Neural cell (in vitro differentiated cells): ENCODE data around the gene OR8I2. TPM values are rescaled to one million over a fixed set of nuclear protein-coding genes. Genes with fewer than 3 reads are reported as not detected.

Source experiments
- H2AFZ ChIP-seq: fragments of 200-600, 300-800 bp; sonication (generic), shearing (Covaris generic); 2 replicates; pipeline ENCODE4 v1.6.0; 2014; ENCODE audit warnings: low read depth, mild to moderate bottlenecking, antibody characterized with exemption, low read length, moderate library complexity
- H3F3A ChIP-seq: fragments of 200-600 bp; shearing (Covaris generic); 2 replicates; pipeline ENCODE4 v1.6.1; 2016; ENCODE audit warnings: mild to moderate bottlenecking, moderate library complexity, mixed read lengths, antibody characterized with exemption, low read length; ENCODE audit not compliant: insufficient read depth, poor library complexity, severe bottlenecking
- H3K27ac ChIP-seq: fragments of 200-600, 300-800 bp; sonication (generic), shearing (Covaris generic); 2 replicates; pipeline ENCODE4 v1.5.1; 2014; ENCODE audit warnings: mild to moderate bottlenecking, low read length, moderate library complexity
- H3K27me3 ChIP-seq: fragments of 300-800, 200-600 bp; sonication (generic), shearing (Covaris generic); 2 replicates; pipeline ENCODE4 v1.6.0; 2014; ENCODE audit warnings: mild to moderate bottlenecking, low read depth, low read length, moderate library complexity; ENCODE audit not compliant: insufficient read depth
- H3K36me3 ChIP-seq: fragments of 300-800, 200-600 bp; sonication (generic), shearing (Covaris generic); 2 replicates; pipeline ENCODE4 v1.5.1; 2014; ENCODE audit warnings: mild to moderate bottlenecking, antibody characterized with exemption, low read length, moderate library complexity; ENCODE audit not compliant: insufficient read depth
- H3K4me2 ChIP-seq: fragments of 300-800, 200-600 bp; sonication (generic), shearing (Covaris generic); 2 replicates; pipeline ENCODE4 v1.6.0; 2014; ENCODE audit warnings: mild to moderate bottlenecking, low read length
- H3K4me3 ChIP-seq: fragments of 300-800, 200-600 bp; sonication (generic), shearing (Covaris generic); 2 replicates; pipeline ENCODE4 v1.5.1; 2014; ENCODE audit warnings: mild to moderate bottlenecking, low read length, moderate library complexity
- H3K79me2 ChIP-seq: fragments of 200-600 bp; shearing (Covaris generic); replicated peaks from 2 replicates; pipeline ENCODE4 v1.6.0; 2014; ENCODE audit warnings: mild to moderate bottlenecking, low read length, moderate library complexity; ENCODE audit not compliant: insufficient read depth
- H3K9ac ChIP-seq: fragments of 300-800, 200-600 bp; sonication (generic), shearing (Covaris generic); 2 replicates; pipeline ENCODE4 v1.6.1; 2016; ENCODE audit warnings: mild to moderate bottlenecking, low read length, mixed read lengths
- H3K9me2 ChIP-seq: fragments of 200-600 bp; shearing (Covaris generic); 2 replicates; pipeline ENCODE4 v1.6.1; 2016; ENCODE audit warnings: mild to moderate bottlenecking, low read length, mixed read lengths; ENCODE audit not compliant: insufficient read depth
- H3K9me3 ChIP-seq: fragments of 200-600, 300-800 bp; sonication (generic), shearing (Covaris generic); 2 replicates; pipeline ENCODE4 v1.6.1; 2016; ENCODE audit warnings: mild to moderate bottlenecking, mixed run types, low read length, moderate library complexity, mixed read lengths
- H4K20me1 ChIP-seq: fragments of 200-600 bp; shearing (Covaris generic); 2 replicates; pipeline ENCODE4 v1.6.1; 2016; ENCODE audit warnings: mild to moderate bottlenecking, mixed run types; ENCODE audit not compliant: insufficient read depth
- EP300 ChIP-seq: fragments of 450-650 bp; conservative IDR thresholded peaks from 2 replicates; pipeline ENCODE4 v1.6.1; 2014; ENCODE audit warnings: antibody characterized with exemption, mild to moderate bottlenecking, moderate library complexity; ENCODE audit not compliant: poor library complexity, severe bottlenecking
- EZH2 ChIP-seq: fragments of 200-600, 300-800 bp; shearing (Covaris generic), sonication (generic); IDR thresholded peaks from 2 replicates; pipeline ENCODE4 v1.6.1; 2014; ENCODE audit warnings: antibody characterized with exemption, low read length, borderline replicate concordance, mild to moderate bottlenecking; ENCODE audit not compliant: insufficient read depth, poor library complexity, severe bottlenecking
- MXI1 ChIP-seq: fragments of 450-650 bp; conservative IDR thresholded peaks from 2 replicates; pipeline ENCODE4 v1.6.1; 2014; ENCODE audit warnings: antibody characterized with exemption, mild to moderate bottlenecking; ENCODE audit not compliant: poor library complexity, severe bottlenecking
- POLR2AphosphoS5 ChIP-seq: IDR thresholded peaks from 2 replicates; pipeline ENCODE4 v1.6.1; 2012
- RAD21 ChIP-seq: fragments of 450-650 bp; conservative IDR thresholded peaks from 2 replicates; pipeline ENCODE4 v1.6.1; 2014; ENCODE audit warnings: antibody characterized with exemption, mild to moderate bottlenecking, moderate library complexity
- SMC3 ChIP-seq: fragments of 450-650 bp; conservative IDR thresholded peaks from 2 replicates; pipeline ENCODE4 v1.6.1; 2014; ENCODE audit warnings: antibody characterized with exemption, mild to moderate bottlenecking, moderate library complexity; ENCODE audit not compliant: poor library complexity
- TAF1 ChIP-seq: IDR thresholded peaks from 2 replicates; pipeline ENCODE4 v1.6.1; 2012; ENCODE audit warnings: low read depth
- polyA minus RNA-seq: library from RNA; depleted of rRNA, polyadenylated mRNA; stranded (reverse); fragments of >200 nt; gene quantifications from 2 replicates; pipeline ENCODE4 v1.2.3, GENCODE V29; 2014
- polyA plus RNA-seq: library from polyadenylated mRNA; depleted of rRNA; stranded (reverse); fragments of >200 nt; gene quantifications from 2 replicates; pipeline ENCODE4 v1.2.3, GENCODE V29; 2014
- TF ChIP-seq, protein P1 (sequence below): IDR thresholded peaks from 2 replicates; pipeline ENCODE4 v1.6.1; 2012; ENCODE audit warnings: borderline replicate concordance
- TF ChIP-seq, protein P2 (sequence below): fragments of 450-650 bp; IDR thresholded peaks from 2 replicates; pipeline ENCODE4 v1.5.1; 2014; ENCODE audit warnings: antibody characterized with exemption, mild to moderate bottlenecking, moderate library complexity; ENCODE audit not compliant: poor library complexity, severe bottlenecking

Gene OR8I2
- polyA plus RNA-seq (not detected in 2 replicates), polyA minus RNA-seq (not detected in 2 replicates)

DNA sequence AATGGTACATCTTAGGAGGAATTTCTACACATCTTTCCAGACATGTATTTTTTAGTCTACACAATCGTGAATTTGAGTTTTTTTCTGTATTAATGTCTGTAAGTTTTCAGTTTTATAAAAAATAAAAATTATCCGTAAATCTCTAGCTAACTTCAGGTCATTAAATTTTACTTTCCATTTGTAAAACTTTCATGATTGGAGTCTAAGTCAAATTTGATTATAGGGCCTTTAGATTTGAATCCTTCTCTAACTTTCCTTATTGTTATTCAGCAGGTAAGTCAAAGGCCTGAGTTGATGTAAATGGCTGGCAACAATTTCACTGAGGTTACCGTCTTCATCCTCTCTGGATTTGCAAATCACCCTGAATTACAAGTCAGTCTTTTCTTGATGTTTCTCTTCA, at the start of gene OR8I2:
TSS of gene OR8I2 (plus strand) at position 301 of the 400 bp plus-strand sequence. CDS start at position 301, 0 bp downstream.
- Histone ChIP-seq H3K36me3 (no peaks in the 10 kb centered on the region), H3F3A (no peaks in the 10 kb centered on the region), H2AFZ (no peak within 1 kb of the TSS)

GRCh38 chr11:56045538-56045937, 47.6 kb upstream of the OR8I2 start:
- no peaks in the 10 kb centered on the region for H3K79me2 ChIP-seq
- no peak overlapping the region for H3K27ac ChIP-seq
- no peaks in the 10 kb centered on the region for H3K9me2 ChIP-seq
- no peaks in the 10 kb centered on the region for H3K9me3 ChIP-seq
- no peak overlapping the region for H3K4me2 ChIP-seq
- H3K27me3 ChIP-seq: no peaks in the 10 kb centered on the region
- no peaks in the 10 kb centered on the region for H3F3A ChIP-seq
- H4K20me1 ChIP-seq: no peaks in the 10 kb centered on the region
- no peak overlapping the region for H3K4me3 ChIP-seq
- TF ChIP-seq RAD21 (no peak), TAF1 (no peak), MXI1 (no peak), POLR2AphosphoS5 (no peak), EP300 (no peak), EZH2 (no peak), SMC3 (no peak)
- TF ChIP-seq, protein P1, sequence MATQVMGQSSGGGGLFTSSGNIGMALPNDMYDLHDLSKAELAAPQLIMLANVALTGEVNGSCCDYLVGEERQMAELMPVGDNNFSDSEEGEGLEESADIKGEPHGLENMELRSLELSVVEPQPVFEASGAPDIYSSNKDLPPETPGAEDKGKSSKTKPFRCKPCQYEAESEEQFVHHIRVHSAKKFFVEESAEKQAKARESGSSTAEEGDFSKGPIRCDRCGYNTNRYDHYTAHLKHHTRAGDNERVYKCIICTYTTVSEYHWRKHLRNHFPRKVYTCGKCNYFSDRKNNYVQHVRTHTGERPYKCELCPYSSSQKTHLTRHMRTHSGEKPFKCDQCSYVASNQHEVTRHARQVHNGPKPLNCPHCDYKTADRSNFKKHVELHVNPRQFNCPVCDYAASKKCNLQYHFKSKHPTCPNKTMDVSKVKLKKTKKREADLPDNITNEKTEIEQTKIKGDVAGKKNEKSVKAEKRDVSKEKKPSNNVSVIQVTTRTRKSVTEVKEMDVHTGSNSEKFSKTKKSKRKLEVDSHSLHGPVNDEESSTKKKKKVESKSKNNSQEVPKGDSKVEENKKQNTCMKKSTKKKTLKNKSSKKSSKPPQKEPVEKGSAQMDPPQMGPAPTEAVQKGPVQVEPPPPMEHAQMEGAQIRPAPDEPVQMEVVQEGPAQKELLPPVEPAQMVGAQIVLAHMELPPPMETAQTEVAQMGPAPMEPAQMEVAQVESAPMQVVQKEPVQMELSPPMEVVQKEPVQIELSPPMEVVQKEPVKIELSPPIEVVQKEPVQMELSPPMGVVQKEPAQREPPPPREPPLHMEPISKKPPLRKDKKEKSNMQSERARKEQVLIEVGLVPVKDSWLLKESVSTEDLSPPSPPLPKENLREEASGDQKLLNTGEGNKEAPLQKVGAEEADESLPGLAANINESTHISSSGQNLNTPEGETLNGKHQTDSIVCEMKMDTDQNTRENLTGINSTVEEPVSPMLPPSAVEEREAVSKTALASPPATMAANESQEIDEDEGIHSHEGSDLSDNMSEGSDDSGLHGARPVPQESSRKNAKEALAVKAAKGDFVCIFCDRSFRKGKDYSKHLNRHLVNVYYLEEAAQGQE: no peak
- TF ChIP-seq, protein P2, sequence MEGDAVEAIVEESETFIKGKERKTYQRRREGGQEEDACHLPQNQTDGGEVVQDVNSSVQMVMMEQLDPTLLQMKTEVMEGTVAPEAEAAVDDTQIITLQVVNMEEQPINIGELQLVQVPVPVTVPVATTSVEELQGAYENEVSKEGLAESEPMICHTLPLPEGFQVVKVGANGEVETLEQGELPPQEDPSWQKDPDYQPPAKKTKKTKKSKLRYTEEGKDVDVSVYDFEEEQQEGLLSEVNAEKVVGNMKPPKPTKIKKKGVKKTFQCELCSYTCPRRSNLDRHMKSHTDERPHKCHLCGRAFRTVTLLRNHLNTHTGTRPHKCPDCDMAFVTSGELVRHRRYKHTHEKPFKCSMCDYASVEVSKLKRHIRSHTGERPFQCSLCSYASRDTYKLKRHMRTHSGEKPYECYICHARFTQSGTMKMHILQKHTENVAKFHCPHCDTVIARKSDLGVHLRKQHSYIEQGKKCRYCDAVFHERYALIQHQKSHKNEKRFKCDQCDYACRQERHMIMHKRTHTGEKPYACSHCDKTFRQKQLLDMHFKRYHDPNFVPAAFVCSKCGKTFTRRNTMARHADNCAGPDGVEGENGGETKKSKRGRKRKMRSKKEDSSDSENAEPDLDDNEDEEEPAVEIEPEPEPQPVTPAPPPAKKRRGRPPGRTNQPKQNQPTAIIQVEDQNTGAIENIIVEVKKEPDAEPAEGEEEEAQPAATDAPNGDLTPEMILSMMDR: no peak
- no peak overlapping the region for H2AFZ ChIP-seq
- no peak overlapping the region for H3K9ac ChIP-seq
- no peaks in the 10 kb centered on the region for H3K36me3 ChIP-seq

More for the DNA sequence above, at the start of gene OR8I2:
- Histone ChIP-seq H3K27me3 (no peaks in the 10 kb centered on the region), H3K4me2 (no peak within 1 kb of the TSS), H3K79me2 (no peaks in the 10 kb centered on the region), H3K27ac (no peak within 1 kb of the TSS), H3K9me3 (no peaks in the 10 kb centered on the region), H3K9me2 (no peaks in the 10 kb centered on the region), H4K20me1 (no peaks in the 10 kb centered on the region), H3K9ac (no peak within 1 kb of the TSS), H3K4me3 (no peak within 1 kb of the TSS)
- TF ChIP-seq RAD21 (no peak), EZH2 (no peak), MXI1 (no peak)
- TF ChIP-seq, protein P1: no peak
